GM12891 (cell line): ENCODE data around the gene SMAD9.

Experiments used
- POLR2A ChIP-seq: IDR thresholded peaks from 2 replicates; pipeline ENCODE4 v1.6.1; 2011; ENCODE audit warnings: low read depth, low read length, control low read depth
- POLR2AphosphoS5 ChIP-seq: IDR thresholded peaks from 2 replicates; pipeline ENCODE4 v1.6.1; 2011; ENCODE audit warnings: low read depth, low read length, control low read depth

GRCh38 chr13:36880961-36881360 is 39.1 kb downstream of the SMAD9 start:
- no peak for TF ChIP-seq POLR2AphosphoS5
- TF ChIP-seq POLR2A: no peak
